WERI-Rb-1 (cell line): ENCODE results near the gene RICTOR.

Source experiments
- DNase-seq: peaks from one replicate; pipeline ENCODE4 v3.0.0-alpha.2; 2020
- H3K27ac ChIP-seq: fragments of 250-450 bp; sonication (Bioruptor Pico); 2 replicates; pipeline ENCODE4 v1.5.1; 2020; ENCODE audit warnings: mild to moderate bottlenecking, moderate library complexity
- H3K27me3 ChIP-seq: fragments of 250-450 bp; sonication (Bioruptor Pico); 2 replicates; pipeline ENCODE4 v1.5.1; 2021; ENCODE audit warnings: mild to moderate bottlenecking, low read depth, moderate library complexity; ENCODE audit not compliant: insufficient read depth, severe bottlenecking
- H3K36me3 ChIP-seq: fragments of 250-450 bp; sonication (Bioruptor Pico); 2 replicates; pipeline ENCODE4 v1.5.1; 2020; ENCODE audit warnings: mild to moderate bottlenecking, moderate library complexity
- H3K4me3 ChIP-seq: 2 replicates; pipeline ENCODE4 v1.5.1; 2011; ENCODE audit warnings: low read depth, mild to moderate bottlenecking, control low read depth, low read length
- H3K9me3 ChIP-seq: fragments of 250-450 bp; sonication (Bioruptor Pico); 2 replicates; pipeline ENCODE4 v1.5.1; 2021; ENCODE audit warnings: mild to moderate bottlenecking, moderate library complexity; ENCODE audit not compliant: severe bottlenecking
- TF ChIP-seq, protein P1 (sequence below): IDR thresholded peaks from 2 replicates; pipeline ENCODE4 v1.5.1; 2011; ENCODE audit warnings: low read depth, mild to moderate bottlenecking, control low read depth, inconsistent platforms, low read length

Gene RICTOR

DNA sequence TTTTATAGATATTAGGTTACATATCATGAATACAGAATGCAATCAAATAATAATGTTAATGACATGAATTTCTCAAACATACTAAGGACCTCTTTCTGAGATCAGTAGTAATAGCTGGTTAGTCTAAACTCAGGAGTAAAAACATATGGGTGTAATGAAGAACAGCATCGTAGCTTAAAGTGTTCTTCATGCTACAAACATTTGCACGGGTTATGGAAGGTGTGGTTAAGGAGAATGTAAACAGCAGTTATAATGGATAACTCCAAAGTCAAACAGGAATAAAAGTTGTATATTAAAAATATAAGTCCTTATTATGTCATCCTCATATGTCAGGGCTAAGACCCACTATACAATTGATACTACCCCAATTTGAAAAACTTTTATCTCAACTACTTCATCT lies 112.5 kb downstream of the RICTOR start:
- TF ChIP-seq, protein P1, sequence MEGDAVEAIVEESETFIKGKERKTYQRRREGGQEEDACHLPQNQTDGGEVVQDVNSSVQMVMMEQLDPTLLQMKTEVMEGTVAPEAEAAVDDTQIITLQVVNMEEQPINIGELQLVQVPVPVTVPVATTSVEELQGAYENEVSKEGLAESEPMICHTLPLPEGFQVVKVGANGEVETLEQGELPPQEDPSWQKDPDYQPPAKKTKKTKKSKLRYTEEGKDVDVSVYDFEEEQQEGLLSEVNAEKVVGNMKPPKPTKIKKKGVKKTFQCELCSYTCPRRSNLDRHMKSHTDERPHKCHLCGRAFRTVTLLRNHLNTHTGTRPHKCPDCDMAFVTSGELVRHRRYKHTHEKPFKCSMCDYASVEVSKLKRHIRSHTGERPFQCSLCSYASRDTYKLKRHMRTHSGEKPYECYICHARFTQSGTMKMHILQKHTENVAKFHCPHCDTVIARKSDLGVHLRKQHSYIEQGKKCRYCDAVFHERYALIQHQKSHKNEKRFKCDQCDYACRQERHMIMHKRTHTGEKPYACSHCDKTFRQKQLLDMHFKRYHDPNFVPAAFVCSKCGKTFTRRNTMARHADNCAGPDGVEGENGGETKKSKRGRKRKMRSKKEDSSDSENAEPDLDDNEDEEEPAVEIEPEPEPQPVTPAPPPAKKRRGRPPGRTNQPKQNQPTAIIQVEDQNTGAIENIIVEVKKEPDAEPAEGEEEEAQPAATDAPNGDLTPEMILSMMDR: no peak
- Histone ChIP-seq H3K27me3 (no peaks in the 10 kb centered on the region), H3K4me3 (no peak overlapping the region), H3K27ac (no peak overlapping the region), H3K9me3 (no peaks in the 10 kb centered on the region), H3K36me3 (peaks cover 57% of the 10 kb centered on the region)
- no peak for DNase-seq

DNA sequence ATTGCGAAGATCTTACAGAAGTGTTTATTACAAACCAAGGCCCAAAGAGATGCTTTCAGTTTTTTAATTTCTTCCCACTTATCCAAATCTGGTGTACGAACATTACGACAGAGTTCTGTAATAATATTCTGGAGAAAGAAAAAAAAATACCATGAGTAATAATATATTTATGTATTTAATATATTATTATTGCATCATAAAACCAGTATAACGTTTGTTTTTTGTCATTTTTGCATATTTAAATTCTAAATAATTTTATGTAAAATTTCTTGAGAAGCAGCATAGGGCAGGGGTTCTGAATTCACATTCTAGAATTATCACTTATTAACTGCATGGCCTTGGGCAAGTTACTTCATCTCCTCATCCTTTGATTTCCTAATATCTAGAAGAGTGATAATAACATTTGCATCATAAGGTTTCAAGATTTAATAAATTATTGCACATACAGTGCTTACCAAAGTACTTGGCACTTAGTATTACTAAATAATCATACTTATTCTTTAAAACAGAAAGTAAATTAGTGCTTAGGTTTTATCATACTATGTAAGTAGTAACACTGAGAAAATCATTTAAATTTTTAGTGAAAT lies 120.7 kb downstream of the RICTOR start:
- no peak overlapping the region for H3K4me3 ChIP-seq
- TF ChIP-seq, protein P1: no peak
- no peaks in the 10 kb centered on the region for H3K27me3 ChIP-seq
- peaks cover 70% of the 10 kb centered on the region for H3K36me3 ChIP-seq
- no peak overlapping the region for H3K27ac ChIP-seq
- no peaks in the 10 kb centered on the region for H3K9me3 ChIP-seq
- DNase-seq: no peak

DNA sequence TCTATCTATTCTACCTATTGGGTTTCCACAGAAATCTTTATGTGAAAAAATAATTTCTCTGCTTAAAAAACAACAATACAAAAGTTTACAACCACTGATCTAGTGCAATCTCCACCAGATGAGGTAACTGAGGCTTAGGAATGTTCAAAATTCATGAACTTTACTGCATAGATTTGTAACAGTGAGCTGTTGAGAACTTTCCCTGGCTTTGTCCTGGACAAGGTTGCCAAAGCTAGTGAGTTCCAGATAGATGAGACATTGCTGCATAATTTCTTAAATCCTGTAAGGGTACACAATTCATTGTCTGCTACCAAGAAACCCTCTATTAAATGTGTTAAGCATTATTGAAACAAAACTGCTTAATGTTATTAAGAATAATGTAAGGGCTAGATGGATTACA lies 125.7 kb downstream of the RICTOR start:
- H3K27me3 ChIP-seq: no peaks in the 10 kb centered on the region
- DNase-seq: no peak
- no peak overlapping the region for H3K4me3 ChIP-seq
- TF ChIP-seq, protein P1: no peak
- no peak overlapping the region for H3K27ac ChIP-seq
- H3K9me3 ChIP-seq: no peaks in the 10 kb centered on the region
- peaks cover 63% of the 10 kb centered on the region for H3K36me3 ChIP-seq

DNA sequence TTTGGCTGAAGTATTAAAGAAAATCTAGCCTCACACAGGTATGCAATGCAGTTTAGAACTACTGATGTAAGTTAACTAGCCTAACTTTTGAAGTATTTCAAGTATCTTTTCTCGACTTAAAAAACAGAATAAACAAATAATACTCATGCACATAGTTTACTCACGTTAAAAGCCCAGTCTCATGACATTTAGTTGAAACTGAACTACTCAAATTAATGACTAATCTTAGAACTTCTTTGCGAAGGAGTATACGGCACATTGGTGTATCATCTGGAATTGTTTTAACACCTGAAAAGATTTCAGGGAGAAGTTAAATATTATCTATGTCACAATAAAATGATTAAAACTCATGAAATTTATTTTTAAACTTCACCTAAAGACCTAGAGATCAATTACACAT lies 129.9 kb downstream of the RICTOR start:
- H3K27ac ChIP-seq: no peak overlapping the region
- no peak for DNase-seq
- no peaks in the 10 kb centered on the region for H3K9me3 ChIP-seq
- no peak overlapping the region for H3K4me3 ChIP-seq
- no peaks in the 10 kb centered on the region for H3K27me3 ChIP-seq
- TF ChIP-seq, protein P1: no peak
- H3K36me3 ChIP-seq: peaks cover 38% of the 10 kb centered on the region

DNA sequence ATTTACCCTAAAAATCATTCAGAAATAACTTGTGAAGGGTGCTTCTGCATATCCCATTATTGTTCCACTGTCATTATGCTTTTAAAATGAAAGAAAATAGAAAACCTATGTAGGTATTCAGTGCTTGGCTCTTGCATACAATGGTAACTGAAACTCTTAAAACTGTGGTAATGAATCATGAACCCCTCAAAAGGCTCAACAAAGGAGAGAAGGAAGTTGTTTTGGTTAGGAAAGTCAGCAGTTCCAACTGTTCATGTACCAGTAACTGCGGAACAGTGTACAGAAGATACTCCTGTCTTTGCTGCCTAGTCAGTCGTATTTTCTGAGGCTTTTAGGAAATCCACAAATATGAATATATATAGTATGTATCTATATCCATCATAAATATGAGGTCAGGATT lies 132.3 kb downstream of the RICTOR start:
- TF ChIP-seq, protein P1: no peak
- DNase-seq: no peak
- H3K9me3 ChIP-seq: no peaks in the 10 kb centered on the region

DNA sequence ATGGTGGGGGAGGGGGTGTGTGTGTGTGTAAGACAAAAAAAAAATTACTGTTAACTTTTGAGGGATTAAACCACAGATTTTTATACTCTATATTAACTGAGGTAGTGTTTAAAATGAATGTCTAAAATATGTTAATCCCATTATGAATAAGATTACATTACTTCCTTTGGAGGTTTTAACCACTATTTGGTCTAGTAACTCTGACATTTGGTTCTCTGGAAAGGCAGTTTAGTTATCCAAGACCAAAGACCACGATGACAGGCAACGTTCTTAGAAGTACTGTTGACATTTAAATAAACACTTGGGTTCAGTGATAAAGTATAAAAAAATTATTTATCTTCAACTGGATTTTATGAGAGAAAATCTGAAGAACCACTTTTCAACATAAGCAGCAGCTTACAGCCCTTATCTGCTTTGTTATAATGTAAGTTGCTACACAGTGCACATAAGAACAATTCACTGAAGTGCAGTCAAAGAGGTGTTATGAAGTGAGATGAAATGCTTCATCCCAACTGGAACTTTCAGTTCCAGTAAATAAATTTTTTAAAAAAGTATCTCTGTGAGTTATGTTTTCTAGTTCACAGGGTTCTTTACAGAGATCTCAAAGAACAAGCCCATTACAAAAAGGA lies 133.9 kb downstream of the RICTOR start:
- Histone ChIP-seq H3K36me3 (peaks cover 22% of the 10 kb centered on the region), H3K27ac (no peak overlapping the region), H3K4me3 (no peak overlapping the region), H3K9me3 (no peaks in the 10 kb centered on the region), H3K27me3 (no peaks in the 10 kb centered on the region)
- TF ChIP-seq, protein P1: no peak
- DNase-seq: no peak

More for the DNA sequence above, 132.3 kb downstream of the RICTOR start:
- Histone ChIP-seq H3K27ac (no peak overlapping the region), H3K4me3 (no peak overlapping the region), H3K36me3 (peaks cover 29% of the 10 kb centered on the region), H3K27me3 (no peaks in the 10 kb centered on the region)
